ENCODE data around the gene DDX17. TPM values are rescaled to one million over a fixed set of nuclear protein-coding genes. Genes with fewer than 3 reads are reported as not detected.

The DDX17 gene
- total RNA-seq, 1 donor from 2014 or later = 434 TPM

DNA sequence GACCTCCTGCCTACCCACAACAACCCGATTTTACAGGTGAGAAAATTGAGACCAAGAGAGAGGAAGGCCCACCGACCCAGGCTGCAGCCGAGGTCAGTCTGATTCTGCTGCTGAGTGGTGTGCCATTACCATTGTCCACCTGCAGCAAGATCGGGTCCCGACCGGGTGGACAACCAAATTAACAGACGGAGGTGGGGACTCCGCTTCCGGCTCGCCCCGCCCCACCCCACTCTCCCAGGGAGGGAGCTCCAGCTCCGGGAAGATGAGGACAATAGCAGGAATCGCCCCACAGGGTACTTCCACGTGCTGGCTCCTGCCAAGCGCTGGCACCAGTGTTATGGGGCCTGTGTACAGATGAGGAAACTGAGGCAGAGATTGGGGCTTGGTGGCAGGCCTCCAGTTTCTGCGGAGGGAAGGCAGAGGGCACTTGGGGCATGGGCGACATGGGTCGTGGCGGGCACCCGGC is 38.6 kb downstream of the DDX17 start:
- intact Hi-C loops (cut with micrococcal nuclease) = no loop called here

DNA sequence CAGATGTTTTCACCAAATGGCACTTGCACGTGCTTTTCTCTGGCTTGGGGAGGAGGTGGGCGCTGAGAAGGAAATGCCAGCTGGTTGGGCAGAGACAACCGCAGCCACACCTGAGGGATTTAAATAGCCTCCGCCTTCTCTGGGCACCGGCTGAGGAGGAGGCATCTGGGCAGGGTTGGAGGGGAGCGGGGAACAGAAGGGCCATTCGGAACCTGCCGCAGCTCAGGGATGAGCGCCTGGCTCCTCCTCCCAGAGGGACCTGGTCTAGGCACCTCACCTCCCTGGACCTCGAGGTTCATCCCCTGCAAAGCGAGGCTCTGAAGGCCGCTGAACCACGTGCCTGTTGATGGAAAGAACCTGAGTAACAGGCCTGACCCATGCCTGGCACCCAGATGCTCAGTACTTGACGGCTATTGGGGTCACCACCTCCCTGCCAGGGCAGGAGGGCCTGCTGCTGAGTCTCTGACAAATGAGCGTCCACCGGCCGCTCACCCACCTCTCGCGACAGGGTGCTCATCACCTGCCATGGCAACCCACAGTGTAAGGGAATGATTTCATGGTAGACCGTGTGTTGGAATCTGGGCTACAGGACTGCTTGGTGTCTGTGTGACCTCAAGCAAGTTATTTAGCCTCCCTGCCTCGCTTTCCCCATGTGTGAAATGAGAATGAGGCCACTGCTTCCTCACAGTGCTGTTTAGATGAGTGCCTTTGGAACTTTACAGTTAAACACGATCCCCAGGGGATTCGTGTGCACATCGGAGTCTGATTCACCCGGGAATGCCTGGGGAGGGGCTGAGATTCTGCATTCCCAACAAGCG is 40.2 kb downstream of the DDX17 start:
- intact Hi-C loops (cut with micrococcal nuclease) = no loop called here

DNA sequence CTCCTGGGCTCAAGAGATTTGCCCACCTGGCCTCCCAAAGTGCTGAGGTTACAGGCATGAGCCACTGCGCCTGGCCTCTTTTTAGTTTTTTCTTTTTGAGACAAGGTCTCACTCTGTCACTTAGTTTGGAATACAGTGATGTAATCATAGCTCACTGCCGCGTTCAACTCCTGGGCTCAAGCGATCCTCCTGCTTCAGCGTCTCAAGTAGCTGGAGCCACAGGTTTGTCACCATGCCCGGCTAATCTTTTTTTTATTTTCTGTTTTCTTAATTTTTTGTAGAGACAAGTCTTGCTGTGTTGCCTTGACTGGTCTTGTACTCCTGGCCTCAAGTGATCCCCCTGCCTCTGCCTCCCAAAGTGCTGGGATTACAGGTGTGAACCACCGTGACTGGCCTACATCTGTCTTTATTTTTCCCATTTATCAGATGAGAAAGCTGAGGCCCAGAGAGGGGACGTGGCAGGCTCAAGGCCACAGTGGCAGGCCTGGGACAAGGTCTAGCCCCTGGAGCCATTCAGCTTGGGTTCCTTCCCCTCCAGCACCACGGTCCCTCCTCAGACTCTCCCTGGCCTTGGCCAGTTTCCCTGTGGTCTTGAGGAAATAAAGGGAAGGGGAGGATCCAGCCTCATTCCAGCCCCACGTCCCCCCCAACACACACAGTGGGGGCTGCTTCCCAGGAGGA is 41.0 kb downstream of the DDX17 start:
- intact Hi-C loops (cut with micrococcal nuclease) = no loop called here

DNA sequence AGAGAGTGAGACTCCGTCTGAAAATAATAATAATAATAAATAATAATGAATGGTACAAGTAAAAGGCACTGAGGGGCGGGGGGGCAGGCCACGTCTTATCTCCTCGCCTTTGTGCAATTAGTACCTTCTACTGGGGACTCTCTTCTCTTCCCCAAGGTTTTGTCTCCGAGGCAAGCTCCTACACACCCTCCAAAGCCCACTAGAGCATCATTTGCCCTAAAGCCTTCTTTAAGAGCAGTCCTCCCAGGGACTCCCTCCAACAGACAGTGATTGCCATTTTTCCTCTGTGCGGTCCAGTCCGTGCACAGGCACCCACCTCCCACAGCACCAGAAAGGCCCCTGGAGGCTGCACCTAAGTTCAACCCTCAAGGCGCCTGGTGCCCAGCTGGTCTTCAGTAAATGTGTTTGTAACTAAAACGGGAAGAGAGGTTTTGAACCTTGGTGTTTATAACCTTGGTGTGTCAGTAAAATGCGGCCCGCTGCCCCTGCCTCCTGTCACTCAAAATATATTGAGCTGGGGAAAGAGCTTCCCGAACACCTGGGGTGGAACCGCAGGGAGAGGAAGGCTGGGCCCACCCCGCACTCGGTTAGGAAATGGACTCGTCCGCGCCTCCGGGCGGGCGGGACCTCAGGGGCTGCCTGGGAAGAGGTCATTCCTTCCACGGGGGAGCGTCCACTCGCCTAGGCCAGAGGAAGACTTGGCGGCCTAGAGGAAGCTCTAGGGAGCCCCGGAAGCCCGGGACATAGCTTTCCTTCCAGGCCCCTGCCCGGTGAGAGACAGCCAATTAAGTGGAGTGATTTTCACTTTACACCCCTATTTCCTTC is 42.9 kb downstream of the DDX17 start:
- intact Hi-C loops (cut with micrococcal nuclease) = no loop called here

DNA sequence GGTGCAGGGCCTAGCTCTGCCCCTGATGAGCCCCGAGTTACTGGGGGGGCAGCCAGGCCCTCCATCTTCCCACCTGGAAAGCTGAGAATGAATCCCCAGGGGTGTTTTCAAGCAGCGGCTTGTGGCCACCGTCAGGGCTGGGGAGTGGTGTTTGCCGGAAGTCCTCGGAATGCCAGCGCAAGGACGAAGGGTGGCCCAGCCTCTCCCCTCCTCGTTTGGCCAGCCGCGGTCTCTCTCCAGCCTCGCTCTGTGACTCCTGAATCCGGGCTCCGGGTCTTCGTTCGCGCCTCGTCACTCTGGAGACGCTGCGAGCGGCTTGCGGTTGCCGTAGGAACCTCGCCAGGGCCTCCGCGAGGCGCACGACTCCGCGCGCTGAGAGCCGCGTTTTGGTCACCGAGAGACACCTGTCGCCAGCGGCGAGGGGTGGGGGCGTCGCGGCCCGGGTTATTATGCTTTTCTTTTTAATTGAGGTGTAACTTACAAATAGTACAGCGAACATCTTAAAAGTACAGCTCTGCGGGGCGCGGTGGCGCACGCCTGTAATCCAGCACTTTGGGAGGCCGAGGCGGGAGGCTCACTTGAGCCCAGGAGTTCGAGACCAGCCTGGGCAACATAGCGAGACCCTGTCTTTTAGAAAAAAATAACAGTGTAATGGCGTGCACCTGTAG is 44.6 kb downstream of the DDX17 start:
- intact Hi-C loops (cut with micrococcal nuclease) = no loop called here

DNA sequence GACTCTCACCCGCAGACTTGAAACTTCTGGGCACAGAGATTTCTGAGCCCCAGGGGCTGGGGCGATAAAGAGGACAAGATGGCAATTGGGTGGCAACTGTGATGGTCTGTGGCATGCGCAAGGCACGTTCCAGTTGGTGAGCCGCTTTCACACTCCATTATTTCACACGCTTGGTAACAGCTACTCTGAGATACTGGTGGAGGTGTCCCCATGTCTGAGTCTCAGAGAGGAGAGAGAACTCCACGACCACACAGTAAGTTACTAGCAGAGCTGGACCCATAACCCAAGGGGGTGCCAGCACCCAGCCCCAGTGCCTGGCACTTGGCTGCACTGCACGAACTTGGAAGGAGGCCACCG is 45.1 kb downstream of the DDX17 start:
- intact Hi-C loops (cut with micrococcal nuclease) = no loop called here

DNA sequence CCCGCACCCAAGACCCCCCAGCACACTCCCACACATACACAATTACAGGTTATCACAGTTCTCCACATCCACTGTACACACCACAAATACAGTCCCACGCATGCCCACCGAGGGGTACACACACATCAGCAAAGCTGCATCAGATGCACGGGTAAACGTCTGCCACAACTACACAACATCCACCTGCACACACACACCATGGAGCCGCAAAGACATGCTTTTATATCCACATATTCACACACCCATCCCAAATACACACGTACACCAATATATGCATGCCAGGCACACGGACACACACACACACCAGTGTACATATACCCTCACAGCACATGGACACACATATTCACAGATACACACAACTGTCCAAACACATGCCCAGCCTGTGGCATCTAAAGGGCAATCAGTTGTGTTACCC is 45.7 kb downstream of the DDX17 start:
- intact Hi-C loops (cut with micrococcal nuclease) = no loop called here

DNA sequence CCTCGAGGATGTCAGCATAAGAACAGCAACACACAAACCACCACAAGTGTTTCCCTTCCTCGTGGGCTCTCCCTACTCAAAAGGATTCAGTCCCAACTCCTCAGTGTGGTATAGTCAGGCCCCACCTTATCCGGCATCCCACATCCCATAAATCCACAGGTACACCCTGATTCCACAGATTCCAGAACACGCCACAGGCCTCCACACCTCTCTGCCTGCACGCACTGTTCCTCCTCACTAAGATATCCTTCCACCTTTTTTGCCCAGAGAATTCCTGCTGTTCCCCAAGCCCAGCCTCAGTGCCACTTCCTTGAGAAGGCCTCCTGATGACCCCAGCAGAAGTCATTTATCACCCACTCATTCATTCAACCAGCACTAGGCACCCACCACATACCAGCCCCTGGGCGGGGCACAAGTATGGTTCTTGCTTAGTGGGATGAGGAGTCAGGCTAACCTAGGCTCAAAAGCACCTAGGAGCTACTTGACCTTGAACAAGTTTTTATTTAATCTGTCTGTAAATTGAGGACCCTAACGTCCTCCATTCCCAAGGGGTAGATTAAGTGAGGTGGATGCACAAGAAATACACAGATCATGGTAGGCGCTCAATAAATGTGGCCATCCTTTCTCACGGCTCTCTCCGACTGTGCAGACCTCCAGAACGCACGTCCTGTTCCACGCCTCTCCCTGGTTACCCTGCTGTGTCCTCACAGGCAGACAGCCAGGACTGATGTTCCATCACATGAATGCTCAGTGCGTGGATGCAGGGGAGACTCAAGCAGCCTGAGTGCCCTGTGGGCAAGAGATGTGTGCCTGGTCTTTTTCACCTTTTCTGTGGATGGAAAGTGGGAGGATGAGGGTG is 49.0 kb downstream of the DDX17 start:
- intact Hi-C loops (cut with micrococcal nuclease) = no loop called here

DNA sequence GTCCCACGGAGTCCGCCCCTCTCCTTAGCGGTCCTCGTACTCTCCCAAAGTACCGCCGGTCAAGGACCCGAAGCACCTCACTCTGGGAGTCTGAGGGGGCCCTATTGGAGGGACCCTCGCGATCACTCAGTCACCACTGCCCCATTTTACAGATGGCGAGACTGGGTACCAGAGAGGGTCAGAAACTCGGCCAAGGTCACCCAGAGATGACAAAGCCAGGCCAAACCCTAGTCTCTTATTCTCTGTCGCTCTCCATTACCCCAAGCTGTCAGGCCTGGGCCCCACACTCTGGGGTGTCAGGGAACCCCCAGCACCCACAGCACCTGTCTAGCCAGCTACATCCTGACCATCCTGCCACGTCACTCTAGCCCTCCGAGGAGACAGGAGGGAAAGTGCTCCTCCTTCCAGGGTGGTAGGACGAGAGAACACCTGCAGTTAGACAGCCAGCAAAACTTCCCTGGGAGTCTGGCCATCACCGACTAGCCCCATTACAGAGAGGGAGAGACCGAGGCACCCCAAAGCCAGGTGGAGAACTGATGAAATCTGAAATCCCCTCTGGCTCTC is 49.8 kb downstream of the DDX17 start:
- intact Hi-C loops (cut with micrococcal nuclease) = no loop called here

DNA sequence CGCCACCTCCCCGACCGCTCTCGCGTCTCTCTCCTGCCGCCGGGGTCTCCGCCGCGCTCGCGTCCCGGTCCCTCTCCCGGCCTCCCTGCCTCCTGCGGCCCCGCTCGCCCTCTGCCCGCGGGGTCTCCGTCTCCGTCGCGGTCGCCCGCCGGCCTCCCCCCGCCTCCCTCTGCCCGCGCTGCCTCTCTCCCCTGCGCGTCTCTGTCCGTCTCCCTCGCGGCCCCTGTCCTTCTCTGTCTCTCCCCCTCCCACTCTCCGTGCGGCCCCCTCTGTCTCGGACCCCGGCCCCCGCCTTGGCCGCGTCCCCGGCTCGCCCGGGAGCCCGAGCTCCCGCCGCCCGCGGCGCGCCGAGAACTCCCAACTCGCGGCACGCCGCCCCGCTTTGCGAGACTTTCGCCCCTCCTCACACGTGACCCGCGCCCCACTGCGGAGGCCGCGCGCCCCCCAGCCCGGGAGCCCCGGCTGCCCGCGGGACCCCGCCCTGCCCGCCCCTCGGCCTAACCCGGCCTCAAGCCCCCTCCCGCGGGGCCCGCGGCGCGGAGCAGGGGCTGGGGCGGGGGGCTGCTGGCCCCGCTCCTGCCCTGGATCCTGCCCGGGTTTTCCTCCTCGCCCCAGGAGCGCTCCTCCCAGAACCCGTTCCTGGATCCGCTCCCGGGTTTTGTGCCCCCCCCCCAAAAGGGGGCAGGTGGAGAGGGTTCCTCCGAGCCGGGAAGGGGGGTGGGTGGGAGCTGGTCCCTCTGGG is 50.4 kb downstream of the DDX17 start:
- intact Hi-C loops (cut with micrococcal nuclease) = no loop called here

DNA sequence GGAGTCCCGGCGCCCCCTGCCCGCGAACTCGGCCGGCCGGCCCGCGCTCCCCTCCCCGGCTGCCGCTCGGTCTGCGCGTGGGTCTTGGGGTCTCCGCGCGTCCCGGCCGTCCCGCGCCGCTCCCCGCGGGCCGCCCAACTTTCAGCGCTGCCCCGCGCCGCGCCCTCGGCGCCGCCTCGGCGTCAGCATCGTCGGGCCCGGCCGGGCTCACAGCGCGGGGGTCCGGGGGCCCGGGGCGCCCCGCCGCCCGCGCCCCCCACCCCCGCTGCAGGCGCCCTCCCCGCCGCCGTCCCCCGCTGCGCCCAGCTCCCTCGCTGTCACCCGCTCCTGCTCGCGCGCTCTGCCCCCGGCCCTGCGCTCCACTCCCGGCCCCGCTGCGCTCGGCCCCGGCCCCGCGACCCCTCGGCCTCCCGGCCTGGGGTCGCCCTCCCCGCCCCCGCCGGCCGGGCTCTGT is 51.0 kb downstream of the DDX17 start, which contains the start of gene KCNJ4:
KCNJ4 (minus strand) TSS at position 124 of the 454 bp plus-strand sequence. CDS start 27,067 bp downstream, outside the sequence.
- intact Hi-C loops (cut with micrococcal nuclease) = no loop called here

DNA sequence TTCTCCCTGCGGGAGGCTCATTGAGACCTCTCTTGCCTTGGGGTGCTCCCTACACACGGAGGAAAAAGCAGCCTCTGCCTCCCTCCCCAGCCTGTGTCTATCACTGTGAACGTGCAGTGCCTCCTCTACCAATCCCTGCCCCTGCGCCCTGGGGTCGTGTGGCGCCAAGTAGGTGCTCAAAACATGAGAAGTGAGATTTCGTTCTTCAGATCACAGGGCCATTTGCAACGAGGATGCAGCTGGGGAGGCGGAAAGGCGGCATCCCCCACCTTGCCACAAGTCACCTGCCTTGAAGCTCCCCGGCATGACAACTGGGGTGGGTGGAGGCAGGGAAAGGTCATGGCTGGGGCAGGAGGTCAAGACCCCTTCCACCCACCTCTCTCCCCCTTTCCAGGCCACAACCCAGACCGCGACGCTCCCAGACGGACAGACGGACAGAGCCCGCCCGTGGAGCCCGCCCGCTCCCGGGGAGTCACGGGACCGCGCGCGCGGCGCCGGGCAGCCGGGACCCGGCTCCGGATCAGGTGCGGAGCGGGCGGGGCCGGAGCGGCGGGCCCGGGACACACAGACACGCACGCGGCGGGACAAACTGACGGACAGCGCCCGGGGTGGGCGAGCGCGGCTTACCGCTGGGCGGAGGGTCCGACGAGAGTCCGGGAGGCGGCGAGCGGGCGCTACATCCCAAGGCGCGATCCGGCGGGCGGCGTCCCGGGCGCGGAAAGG is 51.6 kb downstream of the DDX17 start:
- intact Hi-C loops (cut with micrococcal nuclease) = no loop called here

DNA sequence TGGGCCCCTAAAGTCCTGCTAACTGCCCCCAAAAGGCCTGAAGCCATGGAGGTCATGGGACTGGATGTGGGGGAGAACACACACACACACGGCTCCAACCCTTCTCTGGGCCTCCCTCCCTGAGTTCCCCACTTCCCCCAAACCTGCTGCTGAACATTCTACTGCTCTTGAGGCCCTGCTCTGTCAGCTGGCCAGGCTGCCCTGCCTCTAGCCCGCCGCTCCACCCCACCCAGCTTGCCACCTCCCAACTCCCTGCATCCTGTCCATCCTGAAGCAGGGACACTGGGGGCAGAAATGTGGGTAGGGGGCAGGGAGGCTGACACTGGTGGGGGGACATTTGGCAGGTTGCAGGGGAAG is 52.1 kb downstream of the DDX17 start:
- intact Hi-C loops (cut with micrococcal nuclease) = no loop called here

DNA sequence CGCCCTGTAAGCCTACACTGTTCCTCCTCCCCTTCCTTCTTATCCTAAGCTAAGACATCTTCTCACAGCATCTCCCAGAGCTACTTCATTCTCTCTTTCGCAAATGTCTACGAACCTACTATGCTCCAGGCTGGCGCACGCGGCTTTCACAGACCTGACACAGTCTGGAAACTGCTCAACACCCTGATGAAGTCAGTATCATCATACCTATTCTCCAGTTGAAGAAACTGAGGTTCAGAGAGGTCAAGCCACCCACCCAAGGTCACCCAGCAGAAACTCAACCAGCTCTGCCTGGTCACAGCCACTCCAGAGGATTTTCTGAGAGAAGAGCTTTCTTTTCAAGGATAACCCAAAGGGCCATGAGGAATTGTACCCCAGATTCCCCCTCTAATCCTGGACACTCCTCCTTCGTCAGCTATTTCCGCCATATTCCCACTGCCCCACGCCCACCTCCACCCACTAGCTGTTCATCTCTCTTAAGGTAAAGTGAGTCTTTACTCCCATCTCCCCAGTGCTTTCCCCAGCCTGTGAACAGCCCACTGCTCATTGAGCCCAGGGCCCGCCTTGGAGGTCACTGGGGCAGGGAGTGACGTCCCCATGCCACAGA is 52.9 kb downstream of the DDX17 start:
- intact Hi-C loops (cut with micrococcal nuclease) = no loop called here

DNA sequence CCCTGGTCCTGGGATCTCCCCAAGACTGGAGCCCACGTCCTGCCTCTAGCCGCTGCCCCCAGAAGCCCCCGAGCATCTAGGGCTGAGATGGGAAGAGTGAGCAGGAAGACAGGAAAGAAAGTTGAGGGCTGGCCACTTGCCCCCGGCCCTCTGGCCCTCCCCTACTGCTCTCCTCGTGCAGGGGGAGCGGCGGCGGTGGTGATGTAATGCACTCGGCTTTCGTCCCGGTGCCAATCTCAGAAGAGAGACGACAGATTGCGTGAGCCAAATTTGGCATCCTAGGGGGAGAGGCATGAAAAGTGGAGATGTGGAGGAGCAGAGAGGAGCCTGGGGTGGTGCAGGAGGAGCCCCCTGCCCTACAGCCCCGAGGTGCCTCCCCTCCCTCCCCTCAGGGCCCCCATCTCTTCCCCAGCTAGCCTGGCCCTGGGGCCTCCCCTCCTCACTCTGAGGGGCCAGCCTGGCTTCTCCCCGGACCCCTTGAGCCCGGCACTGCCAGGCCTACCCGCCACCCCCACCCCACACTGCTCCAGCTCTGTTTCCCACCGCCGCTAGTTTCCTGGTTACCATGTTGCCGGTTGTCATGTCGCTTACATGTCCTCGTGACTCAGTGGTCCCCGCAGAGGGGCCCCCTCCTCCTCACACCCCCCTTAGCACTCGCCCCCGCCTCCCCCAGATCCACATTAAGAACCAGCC is 53.6 kb downstream of the DDX17 start:
- intact Hi-C loops (cut with micrococcal nuclease) = no loop called here

DNA sequence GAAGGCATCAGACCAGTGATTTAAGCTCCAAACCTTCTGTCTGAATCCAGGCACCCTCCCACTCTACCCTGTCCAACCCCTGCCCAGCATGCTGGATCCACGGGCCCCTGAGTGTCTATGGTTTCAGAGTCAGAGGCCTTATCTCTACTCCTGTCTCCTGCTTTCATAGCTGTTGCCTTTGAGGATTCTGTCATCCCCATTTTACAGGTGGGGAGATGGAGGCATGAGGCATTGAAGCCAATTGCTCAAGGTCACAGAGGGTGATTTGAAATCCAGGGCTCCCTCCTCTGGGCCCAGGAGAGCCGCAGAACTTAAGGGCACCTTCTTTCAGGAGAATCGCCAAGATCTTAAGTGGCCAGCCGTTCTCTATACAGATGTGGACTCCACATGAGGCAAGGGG is 54.2 kb downstream of the DDX17 start:
- intact Hi-C loops (cut with micrococcal nuclease) = no loop called here

DNA sequence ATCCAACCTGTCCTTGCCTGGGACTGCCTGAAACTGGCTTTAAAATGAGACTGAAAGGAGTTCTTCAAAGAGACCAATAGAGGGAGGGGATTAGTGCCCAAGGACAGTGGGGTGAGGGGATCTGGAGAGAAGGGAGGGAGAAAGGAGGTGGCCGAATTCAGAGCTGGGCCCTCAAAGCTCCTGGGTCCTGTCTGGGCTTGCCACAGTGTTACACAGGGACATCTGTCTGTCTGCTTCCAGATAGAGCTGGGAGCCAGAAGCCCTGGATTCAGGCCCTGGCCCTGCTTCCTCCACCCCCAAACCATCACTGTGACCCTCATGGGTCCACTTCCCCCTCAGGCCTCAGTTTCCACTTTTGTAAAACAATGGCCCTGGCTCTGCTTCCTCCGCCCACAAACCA is 54.7 kb downstream of the DDX17 start:
- intact Hi-C loops (cut with micrococcal nuclease) = no loop called here
